Thyroid gland (tissue), 4 donors: ENCODE results near the gene PDZRN3. TPM values are rescaled to one million over a fixed set of nuclear protein-coding genes. Genes with fewer than 3 reads are reported as not detected.

Experiments used
- DNase-seq, 2 donors: peaks; one replicate each; pipeline ENCODE4 v3.0.0-alpha.2; 2019
- H3K27ac ChIP-seq, 3 donors: fragments of 200-600 bp; sonication (generic); 1 replicate in 2 of 3; 2 replicates in 1 of 3; pipeline ENCODE4 v1.5.1; 2016 to 2019; ENCODE audit warnings: mild to moderate bottlenecking in 1 of 3, moderate library complexity in 1 of 3
- H3K27me3 ChIP-seq: fragments of 200-600 bp; sonication (generic); one replicate; pipeline ENCODE4 v1.5.1; 2019
- H3K36me3 ChIP-seq, 2 donors: fragments of 200-600 bp; sonication (generic); one replicate each; pipeline ENCODE4 v1.5.1; 2016 to 2019
- H3K4me1 ChIP-seq, 2 donors: fragments of 200-600 bp; sonication (generic); one replicate each; pipeline ENCODE4 v1.5.1; 2017 to 2019
- H3K4me3 ChIP-seq, 3 donors: fragments of 200-600 bp; sonication (generic); replicated peaks in 1 of 3; 1 replicate in 2 of 3; 2 replicates in 1 of 3; pipeline ENCODE4 v1.5.1; 2016; ENCODE audit warnings: mild to moderate bottlenecking in 1 of 3
- H3K9me3 ChIP-seq: fragments of 200-600 bp; sonication (generic); one replicate; pipeline ENCODE4 v1.5.1; 2017
- POLR2A ChIP-seq, 2 donors: fragments of 450-650 bp; IDR thresholded peaks; one replicate each; pipeline ENCODE4 v1.6.1; 2017; ENCODE audit warnings: antibody characterized with exemption in 2 of 2, mild to moderate bottlenecking in 2 of 2, moderate library complexity in 1 of 2
- WGBS, 2 donors: methylation state at CpG; one replicate each; pipeline ENCODE4 v1.1.5; 2017; 5-methylcytosine and 5-hydroxymethylcytosine counted together
- intact Hi-C: fragments of 100-400 bp; cut with DNase I; formaldehyde crosslinking; loops from one replicate; pipeline ENCODE4 v1.15.1; 2023
- total RNA-seq, 4 donors: library from RNA; depleted of rRNA; stranded (reverse); fragments of >200 nt; gene quantifications; one replicate each; pipeline ENCODE4 v1.2.3, GENCODE V29; 2016
- TF ChIP-seq, protein P1 (sequence below), 6 experiments: fragments of 200-600 bp in 3 of 6; fragments of 450-650 bp in 3 of 6; sonication (generic) in 3 of 6; IDR thresholded peaks; one replicate each; pipeline ENCODE4 v1.5.1; 2016 to 2019; ENCODE audit warnings: antibody characterized with exemption in 6 of 6, mild to moderate bottlenecking in 2 of 6, inconsistent platforms in 1 of 6, moderate library complexity in 1 of 6

PDZRN3 gene
- total RNA-seq, 4 donors from 2014 or later = 4.4 to 8.3 (median 6.0) TPM

DNA sequence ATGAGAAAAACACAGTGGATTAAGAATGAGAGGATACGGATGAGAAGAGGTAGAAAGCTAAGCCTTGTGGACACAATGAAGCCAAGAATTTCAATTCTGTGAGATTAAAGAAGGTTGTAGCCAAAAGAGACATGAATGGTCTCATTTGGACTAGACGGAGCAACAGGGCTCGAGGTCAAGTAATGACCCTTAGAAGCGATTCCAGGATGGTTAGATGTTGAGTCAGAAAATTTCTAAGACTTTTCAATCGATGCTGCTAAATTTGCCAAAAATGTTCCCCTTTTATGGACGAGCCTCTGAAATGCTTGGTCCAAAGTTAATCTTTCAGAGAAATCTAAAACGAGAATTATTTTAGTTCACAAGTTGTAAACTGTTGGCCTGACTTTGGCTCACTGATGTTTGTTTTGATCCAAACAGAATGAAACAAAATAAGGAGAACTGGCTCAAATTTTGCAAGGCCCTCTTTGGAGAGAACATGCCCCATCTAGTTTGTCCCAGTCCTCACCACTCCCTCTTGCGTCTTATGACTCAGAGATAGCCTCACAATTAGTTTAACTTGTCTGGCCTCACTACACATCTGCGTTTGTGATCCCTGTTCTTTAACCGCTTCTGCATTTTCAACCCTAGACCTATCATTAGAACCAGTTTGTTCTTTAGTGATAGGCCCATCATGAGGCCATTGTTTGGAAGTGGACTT lies 235.5 kb downstream of the PDZRN3 start:
- TF ChIP-seq, protein P1, sequence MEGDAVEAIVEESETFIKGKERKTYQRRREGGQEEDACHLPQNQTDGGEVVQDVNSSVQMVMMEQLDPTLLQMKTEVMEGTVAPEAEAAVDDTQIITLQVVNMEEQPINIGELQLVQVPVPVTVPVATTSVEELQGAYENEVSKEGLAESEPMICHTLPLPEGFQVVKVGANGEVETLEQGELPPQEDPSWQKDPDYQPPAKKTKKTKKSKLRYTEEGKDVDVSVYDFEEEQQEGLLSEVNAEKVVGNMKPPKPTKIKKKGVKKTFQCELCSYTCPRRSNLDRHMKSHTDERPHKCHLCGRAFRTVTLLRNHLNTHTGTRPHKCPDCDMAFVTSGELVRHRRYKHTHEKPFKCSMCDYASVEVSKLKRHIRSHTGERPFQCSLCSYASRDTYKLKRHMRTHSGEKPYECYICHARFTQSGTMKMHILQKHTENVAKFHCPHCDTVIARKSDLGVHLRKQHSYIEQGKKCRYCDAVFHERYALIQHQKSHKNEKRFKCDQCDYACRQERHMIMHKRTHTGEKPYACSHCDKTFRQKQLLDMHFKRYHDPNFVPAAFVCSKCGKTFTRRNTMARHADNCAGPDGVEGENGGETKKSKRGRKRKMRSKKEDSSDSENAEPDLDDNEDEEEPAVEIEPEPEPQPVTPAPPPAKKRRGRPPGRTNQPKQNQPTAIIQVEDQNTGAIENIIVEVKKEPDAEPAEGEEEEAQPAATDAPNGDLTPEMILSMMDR (IDR thresholded peaks at IDR 0.05) = no peak
- TF ChIP-seq POLR2A (IDR thresholded peaks at IDR 0.05) = no peak
- Histone ChIP-seq H3K4me1 (no peaks in the 10 kb centered on the region), H3K4me3 (no peak overlapping the region), H3K36me3 (no peaks in the 10 kb centered on the region), H3K27ac (no peak overlapping the region), H3K9me3 (no peaks in the 10 kb centered on the region), H3K27me3 (no peaks in the 10 kb centered on the region)
- WGBS, 2 donors = 77 to 88% methylated on average over 10 of the region's 10 CpGs
- intact Hi-C loops = no loop called here
- no peak for DNase-seq

DNA sequence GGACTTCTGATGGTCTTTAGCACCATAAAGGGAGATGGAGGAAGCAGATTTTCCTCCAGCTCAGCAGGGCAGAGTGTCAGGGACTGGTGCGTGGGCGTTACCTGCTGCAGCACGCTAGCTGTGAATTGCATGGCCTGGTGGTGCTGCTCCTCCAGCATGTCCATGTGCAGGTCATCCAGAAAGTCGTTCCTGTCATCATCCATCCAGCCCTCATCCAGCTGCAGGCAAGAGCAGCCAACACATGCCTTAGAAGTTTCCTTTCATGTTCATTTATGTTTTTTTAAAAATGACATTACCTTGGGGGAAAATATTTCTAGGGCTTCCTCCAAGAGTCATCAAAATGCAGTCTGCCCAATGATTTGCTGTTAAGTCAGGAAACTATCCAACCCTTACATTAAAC lies 239.2 kb downstream of the PDZRN3 start:
- Histone ChIP-seq H3K4me3 (no peak overlapping the region), H3K27me3 (no peaks in the 10 kb centered on the region), H3K36me3 (no peaks in the 10 kb centered on the region), H3K9me3 (no peaks in the 10 kb centered on the region), H3K27ac (no peak overlapping the region), H3K4me1 (no peaks in the 10 kb centered on the region)
- no peak for DNase-seq
- TF ChIP-seq, protein P1 (IDR thresholded peaks at IDR 0.05) = no peak
- TF ChIP-seq POLR2A (IDR thresholded peaks at IDR 0.05) = no peak
- intact Hi-C loops = no loop called here
- 81 to 96% methylated on average over 4 of the region's 4 CpGs for WGBS, 2 donors

DNA sequence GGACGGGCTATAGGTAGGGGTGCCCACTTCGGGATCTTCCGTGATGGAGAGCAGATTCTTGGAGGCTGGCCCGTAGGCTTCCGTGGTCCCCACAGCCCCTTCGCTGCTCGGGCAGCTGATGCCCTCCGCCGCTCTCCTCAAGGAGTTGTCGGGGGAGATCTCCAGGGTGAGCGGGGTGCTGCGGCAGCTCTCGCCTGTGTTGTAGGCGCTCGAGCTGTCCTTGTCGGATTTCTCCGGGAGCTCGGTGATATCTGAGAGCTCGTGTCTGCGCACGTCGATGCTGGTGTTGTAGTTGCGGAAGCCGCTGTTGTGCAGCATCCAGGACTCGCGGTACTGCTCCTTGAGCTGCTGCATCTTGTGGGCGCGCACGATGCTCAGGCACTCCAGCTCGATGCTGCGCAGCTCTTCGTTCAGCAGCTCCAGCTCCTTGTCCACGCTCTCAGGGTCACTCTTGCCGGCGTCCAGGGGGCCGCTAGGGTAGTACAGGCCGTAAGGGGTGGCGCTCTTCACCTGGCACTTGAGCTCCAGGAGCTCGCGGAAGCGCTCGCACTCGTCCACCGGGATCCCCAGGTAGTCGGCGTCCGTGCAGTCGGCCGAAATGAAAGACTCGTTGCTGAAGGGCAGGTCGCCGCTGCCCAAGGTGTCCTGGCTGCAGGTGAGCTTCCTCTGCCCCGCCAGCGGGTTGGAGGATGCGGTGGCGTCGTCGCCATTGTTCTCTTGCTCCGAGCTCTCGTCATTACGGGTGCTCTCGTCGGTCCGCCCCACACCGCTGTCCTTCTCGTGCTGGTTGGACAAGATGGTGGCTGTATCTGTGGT lies 240.4 kb downstream of the PDZRN3 start:
- no peaks in the 10 kb centered on the region for H3K36me3 ChIP-seq
- no peak overlapping the region for H3K27ac ChIP-seq
- no peak for TF ChIP-seq POLR2A (IDR thresholded peaks at IDR 0.05)
- TF ChIP-seq, protein P1 (IDR thresholded peaks at IDR 0.05) = no peak
- no peak overlapping the region for H3K4me3 ChIP-seq
- H3K27me3 ChIP-seq = no peaks in the 10 kb centered on the region
- WGBS, 2 donors = 91 to 92% methylated on average over 64 to 66 of the region's 66 CpGs
- H3K4me1 ChIP-seq = no peaks in the 10 kb centered on the region
- no peaks in the 10 kb centered on the region for H3K9me3 ChIP-seq
- intact Hi-C loops = no loop called here
- DNase-seq = no peak

DNA sequence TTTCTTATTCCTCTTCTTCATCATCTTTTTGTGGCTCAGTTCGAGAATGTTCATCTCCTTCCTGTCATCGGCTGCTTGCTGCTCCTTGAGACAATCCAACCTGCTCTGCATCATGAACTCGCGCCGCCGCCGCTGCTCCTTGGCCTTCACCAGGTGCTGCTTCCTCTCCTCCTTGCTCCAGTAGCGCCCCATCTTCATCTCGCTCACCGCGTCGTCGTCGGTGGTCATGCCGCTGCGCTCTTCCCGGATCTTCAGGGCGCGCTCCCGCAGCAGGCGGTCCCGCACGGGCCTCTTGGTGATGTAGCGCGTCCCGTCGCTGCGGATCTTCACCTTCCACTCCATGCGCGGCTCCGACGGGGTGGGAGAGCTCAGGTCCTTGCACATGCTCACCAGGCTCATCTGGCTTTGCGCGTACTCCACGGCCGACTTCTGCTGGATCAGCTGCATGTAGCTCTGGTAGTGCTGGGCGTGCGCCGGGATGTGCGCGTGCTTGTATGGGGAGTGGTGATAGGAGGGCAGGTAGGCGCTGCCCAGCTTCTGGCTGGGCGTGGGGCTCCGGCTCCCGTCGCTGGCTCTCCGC lies 241.2 kb downstream of the PDZRN3 start:
- intact Hi-C loops = no loop called here
- Histone ChIP-seq H3K9me3 (no peaks in the 10 kb centered on the region), H3K27me3 (no peaks in the 10 kb centered on the region), H3K27ac (no peak overlapping the region), H3K36me3 (no peaks in the 10 kb centered on the region), H3K4me3 (no peak overlapping the region), H3K4me1 (no peaks in the 10 kb centered on the region)
- 82 to 84% methylated on average over 33 to 42 of the region's 47 CpGs for WGBS, 2 donors
- DNase-seq = no peak
- TF ChIP-seq POLR2A (IDR thresholded peaks at IDR 0.05) = no peak
- TF ChIP-seq, protein P1 (IDR thresholded peaks at IDR 0.05) = no peak

DNA sequence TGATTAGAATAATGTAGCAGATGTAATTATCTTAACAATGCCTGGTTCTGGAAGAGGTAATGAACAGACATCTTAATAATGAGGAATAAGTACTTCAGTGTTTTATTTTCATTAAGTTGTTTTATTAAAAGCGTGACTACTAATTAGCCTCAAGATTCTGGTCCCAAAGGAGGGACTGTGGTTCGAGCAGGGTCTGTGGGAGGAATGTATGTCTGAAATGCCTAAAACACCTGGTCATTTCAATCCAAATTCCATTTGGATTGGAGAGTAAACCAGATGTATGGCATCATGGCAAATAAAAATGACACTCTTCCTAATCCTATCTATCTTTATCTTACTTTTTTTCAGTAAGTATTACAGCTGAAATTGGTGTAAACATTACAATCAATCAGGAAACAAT lies 243.2 kb downstream of the PDZRN3 start:
- Histone ChIP-seq H3K36me3 (no peaks in the 10 kb centered on the region), H3K27ac (no peak overlapping the region), H3K4me3 (no peak overlapping the region), H3K9me3 (no peaks in the 10 kb centered on the region), H3K4me1 (no peaks in the 10 kb centered on the region), H3K27me3 (no peaks in the 10 kb centered on the region)
- TF ChIP-seq, protein P1 (IDR thresholded peaks at IDR 0.05) = no peak
- TF ChIP-seq POLR2A (IDR thresholded peaks at IDR 0.05) = no peak
- DNase-seq = no peak
- intact Hi-C loops = no loop called here
- WGBS, 2 donors = 86 to 90% methylated on average over 2 of the region's 2 CpGs
